HCT116 (cell line): Measurements from ENCODE around the gene CSHL1. TPM values are rescaled to one million over a fixed set of nuclear protein-coding genes. Genes with fewer than 3 reads are reported as not detected.
"Not testable (repeated sequence)": the region's sequence is repeated elsewhere in the genome, so short reads cannot be mapped to it uniquely, and the experiment has no call there.

ENCODE experiments used
- ATAC-seq: fragments of 200-7000 bp; cut with Tn5 transposase; 2 replicates; pipeline ENCODE4 v1.9.1; 2020; ENCODE audit warnings: mild to moderate bottlenecking, moderate library complexity
- BruUV-seq: library from RNA; stranded (reverse); fragments of 400-500 nt; replicated peaks from 2 replicates; lab custom pipeline; 2021; lab: Mats Ljungman, UMichigan
- CTCF ChIA-PET: fragments of 300-600 bp; sonication (Branson Sonifier 250); formaldehyde crosslinking; loops from one replicate; lab custom pipeline; 2021; ENCODE audit warnings: antibody characterized with exemption; lab: Charles Lee
- POLR2A ChIA-PET: fragments of 300-600, 350-600 bp; sonication (Branson Sonifier 250); formaldehyde crosslinking; loops from one replicate; lab custom pipeline; 2021; ENCODE audit warnings: antibody characterized with exemption; lab: Charles Lee
- RAD21 ChIA-PET, 2 experiments: fragments of 300-600 bp; sonication (Branson Sonifier 250); formaldehyde crosslinking; loops; one replicate each; lab custom pipeline; 2023; ENCODE audit warnings: low total read pairs in 2 of 2; ENCODE audit not compliant: uncharacterized antibody in 2 of 2, unreplicated experiment in 2 of 2, low non-redundant PET in 1 of 2; lab: Charles Lee
- DNase-seq: peaks from one replicate; pipeline ENCODE4 v3.0.0-alpha.2; 2010; ENCODE audit warnings: low read depth, low spot score
- H2AFZ ChIP-seq: fragments of 200-600 bp; shearing (Covaris generic), sonication (generic); 2 replicates; pipeline ENCODE4 v1.6.1; 2017; ENCODE audit warnings: low read depth, mixed run types, mixed read lengths, antibody characterized with exemption, low read length; ENCODE audit not compliant: poor library complexity, severe bottlenecking
- H3K27ac ChIP-seq: 2 replicates; pipeline ENCODE4 v1.5.1; 2012; ENCODE audit warnings: low read depth, low read length
- H3K27me3 ChIP-seq: fragments of 200-600 bp; sonication (generic); 2 replicates; pipeline ENCODE4 v1.6.1; 2016; ENCODE audit warnings: mixed run types, low read length, mixed read lengths; ENCODE audit not compliant: insufficient read depth
- H3K36me3 ChIP-seq, 2 experiments: fragments of 200-500 bp in 1 of 2; fragments of 200-600 bp in 1 of 2; sonication (Bioruptor generic) in 1 of 2; sonication (generic) in 1 of 2; 2 replicates each; pipeline versions ENCODE4 v1.5.1 to v1.6.1; 2014 to 2016; ENCODE audit warnings: low read length in 2 of 2, inconsistent platforms in 1 of 2, mixed read lengths in 1 of 2, mixed run types in 1 of 2; ENCODE audit not compliant: insufficient read depth in 2 of 2, control insufficient read depth in 1 of 2
- H3K4me1 ChIP-seq, 2 experiments: fragments of 200-600 bp in 1 of 2; sonication (generic) in 1 of 2; 2 replicates each; pipeline versions ENCODE4 v1.5.1 to v1.6.1; 2012 to 2017; ENCODE audit warnings: low read length in 2 of 2, inconsistent platforms in 1 of 2, mild to moderate bottlenecking in 1 of 2, mixed read lengths in 1 of 2, mixed run types in 1 of 2, moderate library complexity in 1 of 2; ENCODE audit not compliant: insufficient read depth in 2 of 2, control insufficient read depth in 1 of 2
- H3K4me2 ChIP-seq: fragments of 200-600 bp; sonication (generic); 2 replicates; pipeline ENCODE4 v1.6.1; 2017; ENCODE audit warnings: mixed run types, low read length, mixed read lengths
- H3K4me3 ChIP-seq, 2 experiments: fragments of 200-600 bp in 1 of 2; sonication (generic) in 1 of 2; replicated peaks in 1 of 2; 2 replicates each; pipeline ENCODE4 v1.5.1; 2011 to 2016; ENCODE audit warnings: low read length in 2 of 2, control low read depth in 1 of 2, low read depth in 1 of 2, mild to moderate bottlenecking in 1 of 2, mixed read lengths in 1 of 2, mixed run types in 1 of 2
- H3K79me2 ChIP-seq: fragments of 200-600 bp; sonication (generic); 2 replicates; pipeline ENCODE4 v1.6.1; 2017; ENCODE audit warnings: mild to moderate bottlenecking, mixed run types, low read length, moderate library complexity, mixed read lengths; ENCODE audit not compliant: insufficient read depth
- H3K9ac ChIP-seq: fragments of 200-600 bp; sonication (generic); 2 replicates; pipeline ENCODE4 v1.6.1; 2016; ENCODE audit warnings: low read length, mixed read lengths
- H3K9me2 ChIP-seq: fragments of 200-600 bp; sonication (generic), shearing (Covaris generic); 2 replicates; pipeline ENCODE4 v1.6.1; 2017; ENCODE audit warnings: mixed run types, mild to moderate bottlenecking, moderate library complexity; ENCODE audit not compliant: insufficient read depth
- H3K9me3 ChIP-seq, 2 experiments: fragments of 200-500 bp in 1 of 2; fragments of 200-600 bp in 1 of 2; sonication (Bioruptor generic) in 1 of 2; sonication (generic) in 1 of 2; 2 replicates each; pipeline ENCODE4 v1.6.1; 2014 to 2017; ENCODE audit warnings: low read length in 2 of 2, mixed read lengths in 2 of 2, inconsistent platforms in 1 of 2, low read depth in 1 of 2, mild to moderate bottlenecking in 1 of 2, mixed run types in 1 of 2, moderate library complexity in 1 of 2; ENCODE audit not compliant: control insufficient read depth in 1 of 2, insufficient read depth in 1 of 2
- H4K20me1 ChIP-seq: fragments of 200-600 bp; sonication (generic), shearing (Covaris generic); 2 replicates; pipeline ENCODE4 v1.6.1; 2017; ENCODE audit warnings: mixed run types, mild to moderate bottlenecking, moderate library complexity; ENCODE audit not compliant: insufficient read depth
- EZH2 ChIP-seq: fragments of 200-600 bp; sonication (generic); IDR thresholded peaks from 2 replicates; pipeline ENCODE4 v1.6.1; 2017; ENCODE audit warnings: antibody characterized with exemption, mixed run types
- JUND ChIP-seq: IDR thresholded peaks from 2 replicates; pipeline ENCODE4 v1.6.1; 2012
- SIN3A ChIP-seq: IDR thresholded peaks from 2 replicates; pipeline ENCODE4 v1.6.1; 2012; ENCODE audit warnings: low read depth
- ZFX ChIP-seq: fragments of 450-650 bp; IDR thresholded peaks from 2 replicates; pipeline ENCODE4 v1.6.1; 2017
- intact Hi-C: fragments of 100-400 bp; cut with micrococcal nuclease; formaldehyde crosslinking; loops from 2 replicates; pipeline ENCODE4 v1.10.0; 2022
- total RNA-seq: library from RNA; stranded (reverse); gene quantifications from one replicate; pipeline ENCODE4 v1.2.1, GENCODE V29; 2021; ENCODE audit not compliant: unreplicated experiment
- TF ChIP-seq, protein P1 (sequence below): IDR thresholded peaks from 2 replicates; pipeline ENCODE4 v1.6.1; 2012
- TF ChIP-seq, protein P2 (sequence below), 3 experiments: fragments of 200-600 bp in 1 of 3; sonication (generic) in 1 of 3; IDR thresholded peaks in 2 of 3; conservative IDR thresholded peaks in 1 of 3; 2 replicates each; pipeline ENCODE4 v1.5.1; 2012 to 2017; ENCODE audit warnings: low read depth in 2 of 3, low read length in 2 of 3, antibody characterized with exemption in 1 of 3, borderline replicate concordance in 1 of 3, control low read depth in 1 of 3, mild to moderate bottlenecking in 1 of 3, mixed read lengths in 1 of 3, mixed run types in 1 of 3, moderate library complexity in 1 of 3; ENCODE audit not compliant: insufficient read depth in 1 of 3

The CSHL1 gene
- total RNA-seq, 1 experiment from 2014 or later, result not detected

DNA sequence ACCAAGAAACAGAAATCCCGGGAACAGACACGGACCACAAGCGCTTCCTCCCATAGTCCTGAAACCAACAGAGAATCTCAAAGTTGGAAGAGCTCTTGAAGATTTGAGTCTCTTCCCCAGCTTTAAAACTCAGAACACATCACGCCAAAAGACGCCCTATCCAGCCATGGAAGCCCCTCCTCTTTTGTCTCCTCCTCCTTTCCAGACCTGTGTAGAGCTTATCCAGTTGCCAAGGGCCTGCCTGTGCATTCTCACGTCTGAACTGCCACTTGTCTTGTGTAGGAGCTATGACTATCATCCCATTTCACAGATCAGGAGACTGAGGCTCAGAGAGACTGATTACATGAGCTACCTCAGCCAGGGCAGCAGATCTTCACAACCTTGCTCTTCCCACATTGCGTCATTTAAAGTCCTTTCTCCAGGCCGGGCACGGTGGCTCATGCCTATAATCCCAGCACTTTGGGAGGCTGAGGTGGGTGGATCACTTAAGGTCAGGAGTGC, 28.4 kb downstream of the CSHL1 start:
- H3K4me1 ChIP-seq, H3K4me2 ChIP-seq, H3K27me3 ChIP-seq, H3K9ac ChIP-seq, H3K79me2 ChIP-seq, DNase-seq, H3K27ac ChIP-seq, H3K9me2 ChIP-seq, H3K9me3 ChIP-seq, BruUV-seq, H4K20me1 ChIP-seq, RAD21 ChIA-PET, H3K4me3 ChIP-seq, H3K36me3 ChIP-seq, intact Hi-C loops: not testable (repeated sequence)
- ChIA-PET CTCF (interaction anchor here (1.3 to 2.1 kb wide), 5 partner anchors 10 to 251 kb away, joined by 3 to 14 read pairs (median 5); no protein-coding TSS in a partner anchor), POLR2A (interaction anchor here (0.8 kb wide), 1 partner anchor 263 kb away, joined by 3 read pairs; no protein-coding TSS in a partner anchor)
- peak; percentile 69 for ATAC-seq
- peak overlapping the region; percentile 13 for H2AFZ ChIP-seq

DNA sequence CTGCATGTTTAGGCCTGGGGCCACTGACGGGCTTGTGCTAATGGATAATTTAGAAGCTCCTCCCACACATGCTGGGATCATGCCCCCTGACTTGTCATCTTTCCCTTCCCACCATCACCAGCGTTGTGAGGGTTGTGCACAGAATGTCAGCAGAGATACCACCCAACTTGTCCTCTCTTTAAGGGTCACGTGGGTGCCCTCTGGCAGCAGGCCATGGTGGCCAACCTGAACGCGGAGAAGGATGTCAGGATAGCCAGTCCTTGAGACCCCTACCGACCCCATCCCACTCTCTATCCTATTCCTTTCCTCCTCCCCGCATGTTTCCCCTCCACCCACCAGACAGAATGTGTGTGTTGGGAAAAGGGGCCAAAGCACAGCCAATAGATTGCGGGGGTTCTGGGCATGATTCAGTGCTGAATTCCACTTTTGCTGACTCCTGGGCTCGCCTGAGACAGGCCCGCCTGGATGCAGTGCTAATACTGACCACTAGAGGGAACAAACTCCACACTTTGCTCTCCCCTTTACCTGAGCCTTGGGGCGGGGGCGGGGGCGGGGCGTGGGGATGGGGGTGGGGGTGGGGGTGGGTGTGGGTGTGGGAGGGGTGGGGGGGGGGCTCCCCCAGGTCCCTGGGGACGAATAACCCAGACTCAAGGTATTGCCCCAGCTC, 29.0 kb downstream of the CSHL1 start, which contains the start of gene GH2:
Gene GH2, minus strand, starts transcription at position 10 of the 667 bp plus-strand sequence. CDS start 143 bp downstream, outside the sequence.
- no peaks in the 10 kb centered on the region for H3K79me2 ChIP-seq

More for the DNA sequence above, 29.0 kb downstream of the CSHL1 start, which contains the start of gene GH2:
- Histone ChIP-seq H3K9ac (no peak within 1 kb of the TSS), H3K36me3 (no peaks in the 10 kb centered on the region), H3K4me3 (no peak within 1 kb of the TSS), H3K4me2 (peak within 1 kb of the TSS; percentile 55)
- peak; percentile 97 for ATAC-seq
- ChIA-PET CTCF (interaction anchor here (1.2 to 2.1 kb wide), 8 partner anchors 11 to 252 kb away, joined by 4 to 14 read pairs (median 6); no protein-coding TSS in a partner anchor), RAD21 (no interaction called here)
- TF ChIP-seq, protein P1, sequence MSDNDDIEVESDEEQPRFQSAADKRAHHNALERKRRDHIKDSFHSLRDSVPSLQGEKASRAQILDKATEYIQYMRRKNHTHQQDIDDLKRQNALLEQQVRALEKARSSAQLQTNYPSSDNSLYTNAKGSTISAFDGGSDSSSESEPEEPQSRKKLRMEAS, result no peak
- TF ChIP-seq ZFX (no peak), JUND (no peak), EZH2 (no peak), SIN3A (no peak)
- TF ChIP-seq, protein P2, sequence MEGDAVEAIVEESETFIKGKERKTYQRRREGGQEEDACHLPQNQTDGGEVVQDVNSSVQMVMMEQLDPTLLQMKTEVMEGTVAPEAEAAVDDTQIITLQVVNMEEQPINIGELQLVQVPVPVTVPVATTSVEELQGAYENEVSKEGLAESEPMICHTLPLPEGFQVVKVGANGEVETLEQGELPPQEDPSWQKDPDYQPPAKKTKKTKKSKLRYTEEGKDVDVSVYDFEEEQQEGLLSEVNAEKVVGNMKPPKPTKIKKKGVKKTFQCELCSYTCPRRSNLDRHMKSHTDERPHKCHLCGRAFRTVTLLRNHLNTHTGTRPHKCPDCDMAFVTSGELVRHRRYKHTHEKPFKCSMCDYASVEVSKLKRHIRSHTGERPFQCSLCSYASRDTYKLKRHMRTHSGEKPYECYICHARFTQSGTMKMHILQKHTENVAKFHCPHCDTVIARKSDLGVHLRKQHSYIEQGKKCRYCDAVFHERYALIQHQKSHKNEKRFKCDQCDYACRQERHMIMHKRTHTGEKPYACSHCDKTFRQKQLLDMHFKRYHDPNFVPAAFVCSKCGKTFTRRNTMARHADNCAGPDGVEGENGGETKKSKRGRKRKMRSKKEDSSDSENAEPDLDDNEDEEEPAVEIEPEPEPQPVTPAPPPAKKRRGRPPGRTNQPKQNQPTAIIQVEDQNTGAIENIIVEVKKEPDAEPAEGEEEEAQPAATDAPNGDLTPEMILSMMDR (IDR thresholded peaks at IDR 0.05 in 2 of 3, conservative IDR thresholded peaks at IDR 0.05 in 1 of 3; ENCODE audit: borderline replicate concordance in 1 of 3, insufficient read depth in 1 of 3, low read depth in 2 of 3, low read length in 2 of 3), result peak; percentile 44 to 89 (median 76); a peak in 5 of 6 replicates
- TF ChIP-seq, all 23 proteins: peak for 1
- H3K27me3 ChIP-seq, result no peaks in the 10 kb centered on the region
- peak; percentile 56 for DNase-seq
- intact Hi-C loops, result no loop called here
- H3K4me1 ChIP-seq, result peaks cover 0 to 7% of the 10 kb centered on the region in 2 experiments; a peak in 3 of 4 replicates
- H3K27ac ChIP-seq, result no peak within 1 kb of the TSS
- no TSS peak for BruUV-seq
- no peaks in the 10 kb centered on the region for H3K9me2 ChIP-seq
- H2AFZ ChIP-seq, result peak within 1 kb of the TSS; percentile 92
- POLR2A ChIA-PET, result interaction anchor here (0.8 kb wide), 1 partner anchor 263 kb away, joined by 3 read pairs; no protein-coding TSS in a partner anchor
- H4K20me1 ChIP-seq, result no peaks in the 10 kb centered on the region
- no peaks in the 10 kb centered on the region for H3K9me3 ChIP-seq
